Activated effector memory CD4-positive, alpha-beta T cell treated with anti-CD3 and anti-CD28 coated beads, Interleukin-2, amount 50 U/mL, for 16 hours (primary cell): ENCODE measurements around the gene KDM4B.

Source experiments
- DNase-seq: peaks from one replicate; pipeline ENCODE4 v3.0.0-alpha.2; 2020

The KDM4B gene

DNA sequence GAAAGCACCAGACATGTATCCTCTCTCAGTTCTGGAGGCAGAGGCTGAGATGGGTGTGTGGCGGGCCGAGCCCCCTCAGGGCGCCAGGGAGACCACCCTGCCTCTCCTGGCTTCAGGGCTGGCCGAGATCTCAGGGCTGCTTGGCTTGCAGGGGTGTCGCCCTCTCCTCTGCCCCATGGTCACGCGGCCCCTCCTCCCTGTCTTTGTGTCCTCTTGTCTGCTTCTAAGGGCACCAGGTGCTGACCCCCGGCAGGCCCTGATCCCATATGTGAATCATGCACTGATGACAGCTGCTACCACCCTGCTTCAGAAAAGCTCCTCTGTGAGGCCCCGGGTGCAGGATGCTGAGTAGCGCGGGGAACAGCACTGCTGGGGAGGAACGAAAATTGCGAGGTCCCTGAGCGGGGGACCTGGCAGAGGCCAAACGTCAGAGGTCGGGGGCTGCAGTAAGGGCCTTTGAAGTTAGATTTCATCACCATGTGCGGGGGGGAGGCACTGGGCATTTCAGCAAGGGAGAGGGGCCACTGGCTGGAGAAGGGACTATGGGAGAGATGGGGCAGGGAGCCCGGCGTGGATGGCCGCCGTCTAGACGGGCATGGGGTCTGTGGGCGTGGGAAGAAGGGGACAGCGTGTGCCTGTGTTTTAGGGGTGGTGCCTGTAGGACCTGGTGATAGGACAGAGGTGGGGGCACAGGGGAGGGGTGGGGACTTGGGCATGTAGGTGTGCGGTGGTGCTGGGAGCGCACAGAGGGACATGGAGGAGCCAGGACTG lies 125.2 kb downstream of the KDM4B start:
- DNase-seq = no peak

DNA sequence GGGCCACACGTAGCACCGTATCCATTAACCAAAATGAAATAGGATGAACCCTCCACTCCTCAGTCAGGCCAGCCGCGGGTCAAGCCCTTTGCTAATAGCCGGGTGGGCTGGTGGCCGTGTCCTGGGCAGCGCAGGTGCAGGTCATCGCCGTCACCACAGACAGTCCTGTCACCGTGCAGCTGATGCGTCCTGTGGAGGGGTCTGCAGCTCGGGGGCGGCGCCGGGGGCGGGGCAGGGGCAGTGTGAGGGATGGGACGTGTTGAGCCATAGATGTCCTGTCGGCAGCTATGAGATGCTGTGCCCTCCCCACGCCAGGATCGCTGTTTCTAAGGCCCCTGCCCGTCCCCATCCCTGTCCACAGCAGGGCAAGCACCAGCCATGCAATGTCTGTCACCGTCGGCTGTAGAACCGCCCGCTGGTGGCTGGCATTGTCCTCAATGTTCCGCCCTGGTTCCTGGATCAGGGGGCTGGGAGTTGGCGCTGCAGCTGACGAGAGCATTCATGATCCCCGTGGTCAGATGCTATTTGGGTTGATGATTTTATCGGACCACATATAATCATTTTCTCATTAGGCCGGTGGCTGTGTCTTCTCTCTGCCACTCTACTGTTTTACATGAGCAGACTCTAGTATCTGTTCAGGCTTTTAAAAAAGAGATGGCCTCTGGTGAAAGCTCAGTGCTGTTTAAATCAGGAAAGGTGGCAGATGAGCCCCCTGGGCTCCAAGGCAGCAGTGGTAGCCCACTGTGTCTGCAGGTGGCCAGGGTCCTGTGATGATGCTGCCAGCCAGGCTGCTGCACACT lies 126.1 kb downstream of the KDM4B start:
- DNase-seq = no peak

GRCh38 chr19:5095568-5095850 lies 126.6 kb downstream of the KDM4B start:
- no peak for DNase-seq

DNA sequence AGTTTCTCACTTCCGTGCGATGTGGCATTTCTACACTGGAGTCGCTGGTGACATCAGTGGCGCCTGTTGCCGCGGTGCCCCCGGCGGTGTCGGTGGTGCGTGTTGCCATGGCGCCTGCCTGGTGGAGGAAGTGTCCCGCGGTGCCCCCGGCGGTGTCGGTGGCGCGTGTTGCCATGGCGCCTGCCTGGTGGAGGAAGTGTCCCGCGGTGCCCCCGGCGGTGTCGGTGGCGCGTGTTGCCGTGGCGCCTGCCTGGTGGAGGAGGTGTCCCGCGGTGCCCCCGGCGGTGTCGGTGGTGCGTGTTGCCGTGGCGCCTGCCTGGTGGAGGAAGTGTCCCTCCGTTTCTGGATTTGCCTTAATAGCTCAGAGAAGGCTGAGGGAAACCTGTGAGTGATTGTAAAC lies 127.6 kb downstream of the KDM4B start:
- DNase-seq = no peak

DNA sequence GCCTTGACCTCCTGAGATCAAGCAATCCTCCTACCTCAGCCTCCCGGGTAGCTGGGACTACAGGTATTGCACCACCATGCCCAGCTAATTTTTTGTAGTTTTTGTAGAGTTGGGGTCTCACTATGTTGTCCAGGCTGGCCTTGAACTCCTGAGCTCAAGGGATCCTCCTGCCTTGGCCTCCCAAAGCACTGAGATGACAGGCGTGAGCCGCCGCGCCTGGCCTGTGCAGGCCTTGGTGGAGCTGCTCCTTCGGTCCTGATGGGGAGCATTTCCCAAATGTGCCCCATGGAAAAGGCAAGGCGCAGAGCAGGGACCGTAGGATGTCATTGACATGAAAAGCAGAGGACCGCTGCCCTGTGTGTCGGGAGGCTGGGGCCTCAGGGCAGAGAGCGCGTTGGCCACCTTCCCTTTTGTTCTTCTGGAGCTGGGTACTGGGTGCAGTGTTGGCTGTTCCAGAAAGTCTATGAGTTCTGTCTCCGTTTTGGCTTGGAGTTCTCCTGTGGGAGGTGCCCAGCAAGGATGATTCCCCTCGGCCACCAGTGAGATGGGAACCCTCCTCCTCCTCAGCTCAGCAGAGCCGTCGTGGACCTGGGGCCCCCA lies 128.5 kb downstream of the KDM4B start:
- no peak for DNase-seq

DNA sequence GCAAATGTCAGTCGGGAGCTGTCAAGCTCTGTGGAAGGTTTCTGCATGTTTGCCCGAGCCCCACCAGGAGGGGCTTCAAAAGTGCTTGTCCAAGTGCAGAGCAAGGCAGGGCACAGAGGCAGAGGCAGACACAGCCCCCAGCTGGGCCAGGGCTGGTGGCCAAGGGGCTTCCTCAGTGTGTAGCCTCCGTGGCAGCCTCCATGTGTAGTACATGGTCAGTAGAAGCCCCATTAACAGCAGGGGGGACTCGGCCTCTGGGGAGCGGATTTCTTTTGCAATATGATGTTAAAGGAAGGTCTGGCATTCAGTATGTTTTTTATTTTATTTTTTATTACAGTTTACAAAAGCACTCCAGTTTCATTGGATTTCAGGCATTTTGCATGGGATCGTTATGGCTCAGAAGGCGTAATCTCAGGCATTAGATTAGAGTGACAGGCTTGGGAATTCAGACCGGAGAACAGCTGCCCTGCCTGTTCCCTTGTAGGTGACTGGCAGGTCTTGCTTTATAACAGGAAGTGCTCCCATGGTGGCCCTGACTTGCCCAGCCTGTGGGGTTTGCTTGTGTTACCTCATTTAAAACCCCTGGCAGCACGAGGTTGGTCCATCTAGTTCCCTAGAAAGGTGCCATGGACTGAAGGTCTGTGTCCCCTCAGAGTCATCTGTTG lies 129.2 kb downstream of the KDM4B start:
- DNase-seq = no peak

- DNase-seq = no peak
Measured at GRCh38 chr19:5098646-5099045, 129.7 kb downstream of the KDM4B start.

- DNase-seq = no peak
Measured at GRCh38 chr19:5099701-5100221, 130.8 kb downstream of the KDM4B start.

- no peak for DNase-seq
Measured at GRCh38 chr19:5101871-5102270, 133.0 kb downstream of the KDM4B start.

GRCh38 chr19:5102520-5102919 lies 133.6 kb downstream of the KDM4B start:
- DNase-seq = no peak

DNA sequence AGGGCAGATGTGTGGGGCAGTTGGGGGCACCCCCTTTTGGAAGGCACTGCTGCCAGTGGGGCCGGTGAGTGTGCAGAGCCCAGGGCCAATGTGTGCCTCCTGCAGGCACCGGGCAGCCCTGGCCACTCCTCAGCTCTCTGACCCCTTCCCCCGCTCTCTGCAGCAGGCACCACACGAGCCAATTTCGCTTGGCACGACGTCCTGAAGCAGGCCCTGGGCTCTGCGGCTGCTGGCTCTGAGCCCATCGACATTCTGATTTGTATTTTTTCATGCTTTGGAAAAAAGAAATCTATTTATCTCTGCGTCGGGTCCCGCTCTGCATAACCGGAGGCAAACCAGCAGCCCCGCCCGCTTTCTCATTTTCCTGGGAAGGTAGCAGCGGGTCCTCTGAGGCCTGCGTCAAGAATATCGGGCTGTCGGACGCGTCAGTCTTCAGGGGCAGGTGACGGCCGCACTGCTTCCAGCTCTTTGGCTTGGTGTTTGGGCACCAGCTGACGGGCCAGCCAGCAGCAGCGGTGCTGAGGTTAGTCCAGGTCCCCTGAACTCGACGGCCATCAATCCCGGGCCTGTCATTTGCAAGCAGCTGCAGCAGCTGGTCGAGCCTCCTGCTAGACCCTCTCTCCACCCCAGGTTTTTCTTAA lies 134.3 kb downstream of the KDM4B start:
- DNase-seq = no peak

DNA sequence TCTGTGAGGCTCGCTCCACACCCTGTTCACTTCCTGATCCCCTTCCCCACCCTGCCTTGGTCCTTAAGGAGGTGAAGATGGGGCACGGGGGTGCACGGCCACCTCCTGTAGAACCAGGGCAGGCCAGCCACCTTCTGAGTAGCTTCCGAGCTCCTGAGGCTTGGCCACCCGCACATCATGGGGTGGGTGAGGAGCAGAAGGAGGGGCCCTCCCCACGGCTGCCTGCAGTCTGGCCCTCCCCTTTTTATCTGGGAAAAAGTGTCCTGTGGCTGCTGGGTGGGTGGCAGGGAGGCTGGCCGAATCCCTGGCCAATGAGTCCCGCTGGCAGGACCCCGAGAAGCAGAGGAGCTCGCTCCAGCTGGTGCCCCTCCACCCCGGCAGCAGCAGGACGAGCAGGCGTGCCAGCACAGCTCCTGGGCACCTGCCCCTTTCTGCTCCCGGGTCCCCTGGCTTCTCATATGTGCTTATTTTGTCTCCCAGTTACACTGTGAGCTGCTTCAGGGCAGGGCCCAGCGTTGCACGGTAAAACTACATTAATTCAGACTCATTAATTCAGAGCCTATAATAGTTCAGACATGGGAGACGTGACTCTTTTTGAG lies 135.0 kb downstream of the KDM4B start:
- no peak for DNase-seq

GRCh38 chr19:5104871-5105351 lies 136.0 kb downstream of the KDM4B start:
- no peak for DNase-seq

DNA sequence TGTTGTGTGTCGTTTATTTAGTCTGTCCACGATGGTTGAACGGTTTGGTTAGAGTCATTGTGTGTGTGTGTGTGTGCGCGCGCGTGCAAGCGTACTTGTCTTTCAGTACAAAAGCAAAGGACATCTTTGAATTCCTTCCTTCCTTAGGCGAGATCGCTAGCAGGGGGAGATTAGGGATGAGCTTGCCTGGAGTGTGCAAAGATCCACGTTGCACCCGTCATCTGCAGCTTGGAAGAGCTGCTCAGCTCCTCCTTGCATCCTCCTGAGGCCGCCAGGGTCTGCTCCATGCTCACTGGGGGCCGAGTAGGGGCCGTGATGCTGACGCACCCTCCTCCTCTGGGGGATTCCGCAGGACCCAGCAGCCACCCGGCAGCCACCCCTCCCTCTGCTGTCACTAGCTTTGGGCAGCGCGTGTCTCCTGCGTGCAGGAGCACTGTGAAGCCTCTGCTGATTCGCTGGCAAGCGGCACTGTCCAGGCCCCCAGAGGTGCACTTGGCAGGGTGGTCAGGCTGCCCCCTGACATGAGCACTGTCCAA lies 137.3 kb downstream of the KDM4B start:
- no peak for DNase-seq

GRCh38 chr19:5106971-5107370 lies 138.1 kb downstream of the KDM4B start:
- no peak for DNase-seq

GRCh38 chr19:5107432-5108122 lies 138.7 kb downstream of the KDM4B start:
- DNase-seq = no peak

GRCh38 chr19:5108123-5108596 lies 139.2 kb downstream of the KDM4B start:
- no peak for DNase-seq

- no peak for DNase-seq
Measured at GRCh38 chr19:5108866-5109265, 140.0 kb downstream of the KDM4B start.

DNA sequence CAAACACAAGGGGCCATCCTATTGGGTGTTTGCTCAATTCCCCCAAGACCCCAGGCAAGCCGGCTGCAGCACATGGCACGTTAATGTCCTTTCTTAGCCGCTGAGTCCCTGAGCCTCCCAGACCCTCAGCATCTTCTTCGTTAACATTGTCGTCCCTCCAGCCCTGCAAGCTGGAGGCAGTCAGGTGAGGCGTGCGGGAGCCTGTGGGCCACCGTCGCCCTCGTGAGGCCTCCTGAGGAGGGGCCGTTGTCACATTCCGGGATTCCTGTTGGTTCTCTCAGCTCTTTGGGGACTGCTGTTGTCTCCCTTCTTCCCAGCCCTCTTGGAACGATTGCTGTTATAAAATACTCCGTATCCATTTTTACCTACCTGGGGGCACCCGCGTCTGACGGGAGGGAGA lies 140.6 kb downstream of the KDM4B start:
- no peak for DNase-seq

GRCh38 chr19:5110546-5110945 lies 141.6 kb downstream of the KDM4B start:
- no peak for DNase-seq

DNA sequence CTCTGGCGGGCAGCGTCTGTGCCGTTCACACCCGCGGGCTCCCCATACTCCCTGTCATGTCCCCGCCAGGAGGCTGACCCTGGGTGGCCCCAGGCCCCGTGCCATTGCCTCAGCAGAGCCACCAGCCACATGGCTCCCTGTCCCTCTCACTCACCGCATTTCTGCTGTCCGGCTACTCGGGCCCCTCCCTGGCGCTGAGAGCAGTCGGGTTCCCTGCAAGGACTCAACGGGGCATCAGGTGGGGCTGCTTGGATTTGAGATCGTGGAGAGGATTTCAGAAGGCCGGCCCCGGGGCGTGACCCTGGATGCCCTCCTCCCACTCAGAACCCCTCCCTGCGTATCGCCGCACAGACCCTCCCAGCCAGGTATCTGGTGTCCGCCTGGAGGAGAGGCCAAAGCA lies 142.1 kb downstream of the KDM4B start:
- DNase-seq = no peak
